Measurements from ENCODE around the gene USB1. TPM values are rescaled to one million over a fixed set of nuclear protein-coding genes. Genes with fewer than 3 reads are reported as not detected.

USB1 gene
- total RNA-seq, 1 donor from 2014 or later: 261 TPM

DNA sequence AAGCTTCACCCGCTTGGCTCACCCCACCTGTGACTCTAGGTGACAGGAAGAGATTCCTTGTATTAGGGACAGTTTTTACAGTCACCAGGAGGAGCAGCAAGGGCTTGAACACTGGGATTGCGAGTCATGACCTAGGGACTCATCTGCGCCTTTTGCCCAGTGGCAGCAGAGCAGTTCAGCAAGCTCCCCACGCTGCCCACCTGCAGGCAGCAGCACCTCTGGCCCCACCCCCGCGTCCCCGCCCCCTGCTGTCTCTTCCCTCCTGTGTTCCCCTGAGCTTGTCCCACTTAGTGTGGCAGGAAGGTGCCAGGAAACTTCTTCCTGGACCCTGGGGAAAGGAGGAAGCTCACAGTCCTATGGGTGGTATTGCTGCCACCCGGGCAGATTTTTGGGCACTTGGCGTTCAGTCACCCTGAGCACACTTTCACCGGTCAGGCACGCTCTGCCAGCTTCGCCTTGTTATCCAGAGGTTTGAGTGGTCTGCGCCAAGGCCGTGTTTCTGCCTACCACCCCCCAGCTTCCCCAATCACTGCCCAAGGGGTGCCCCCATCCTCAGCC is 33.0 kb downstream of the USB1 start:
- DNase-seq (ENCODE audit: low read depth): no peak

DNA sequence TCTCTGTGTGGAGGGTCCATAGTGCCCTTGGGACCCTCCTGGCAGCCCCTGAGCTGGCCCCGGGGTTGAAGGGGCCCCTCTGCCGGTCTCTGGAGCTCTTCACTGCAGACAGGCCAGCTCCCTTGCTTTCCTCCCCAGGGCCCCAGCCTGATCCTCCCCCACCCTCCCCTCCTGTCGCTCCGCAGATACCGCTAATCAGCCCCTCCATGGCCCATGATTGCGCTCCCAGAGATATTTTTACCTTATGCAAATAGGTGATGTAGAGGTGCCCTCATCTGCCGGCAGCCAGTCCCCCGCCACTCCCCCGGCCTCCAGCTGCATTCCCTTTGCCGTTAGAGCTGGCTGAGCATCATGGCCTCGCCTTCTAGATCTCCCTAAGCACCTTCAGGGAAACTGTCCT is 33.6 kb downstream of the USB1 start:
- DNase-seq (ENCODE audit: low read depth): no peak

DNA sequence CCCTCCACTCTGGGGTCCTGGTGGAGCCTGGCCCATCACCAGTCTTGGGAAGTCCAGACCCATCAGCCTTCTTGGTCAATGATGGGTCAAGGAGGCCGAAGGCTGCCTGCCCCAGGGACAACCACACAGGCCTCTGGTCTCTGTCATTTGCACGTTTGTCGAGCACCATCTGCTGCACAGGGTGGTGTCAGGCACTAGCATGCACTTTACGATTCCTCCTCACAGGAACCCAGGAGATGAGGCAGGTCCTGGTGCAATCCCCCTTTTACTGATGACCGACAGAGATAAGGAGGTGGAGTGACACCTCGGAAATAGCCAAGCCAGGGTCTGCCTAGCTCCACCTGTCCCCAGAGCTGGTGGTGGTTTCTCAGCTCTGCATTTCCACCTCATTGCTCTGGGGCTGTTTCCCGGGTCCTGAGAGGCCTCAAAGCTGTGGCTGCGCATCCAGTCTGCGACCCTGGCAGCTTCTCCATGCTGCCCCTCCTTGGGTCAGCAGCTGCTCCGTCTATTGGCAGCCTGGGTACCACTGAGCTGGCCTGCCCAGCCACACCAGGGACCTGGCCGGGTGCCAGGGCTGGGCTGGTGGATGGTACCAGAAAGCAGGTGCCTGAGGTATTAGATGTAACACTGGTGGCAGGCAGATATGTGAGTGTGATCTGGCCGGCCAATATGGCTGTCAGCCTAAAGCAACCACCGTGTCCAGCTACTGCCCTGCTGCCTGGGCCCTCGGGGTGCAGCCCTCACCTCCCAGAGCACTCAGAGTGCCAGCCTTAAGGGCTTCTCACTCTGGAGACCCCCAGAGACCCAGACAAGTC is 34.4 kb downstream of the USB1 start:
- no peak for DNase-seq (ENCODE audit: low read depth)

DNA sequence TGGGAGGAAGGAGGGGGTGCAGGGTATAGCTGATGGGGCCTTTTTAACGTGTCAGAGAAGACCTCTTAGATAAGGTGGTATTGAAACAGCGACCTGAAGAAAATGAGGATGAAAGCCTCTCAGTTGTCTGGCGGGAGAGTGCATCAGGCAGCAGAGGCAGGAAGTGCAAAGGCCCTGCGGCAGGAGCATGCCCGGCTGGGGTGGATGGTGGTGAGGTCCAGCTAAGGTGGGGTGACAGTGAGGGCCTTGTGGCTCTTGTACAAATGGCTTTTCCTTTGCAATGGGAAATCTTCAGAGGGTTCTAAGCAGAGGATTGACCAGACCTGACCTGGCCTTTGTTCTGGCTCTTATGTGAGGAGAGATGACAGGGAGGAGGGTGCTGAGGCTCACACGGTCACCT is 35.7 kb downstream of the USB1 start:
- no peak for DNase-seq (ENCODE audit: low read depth)

DNA sequence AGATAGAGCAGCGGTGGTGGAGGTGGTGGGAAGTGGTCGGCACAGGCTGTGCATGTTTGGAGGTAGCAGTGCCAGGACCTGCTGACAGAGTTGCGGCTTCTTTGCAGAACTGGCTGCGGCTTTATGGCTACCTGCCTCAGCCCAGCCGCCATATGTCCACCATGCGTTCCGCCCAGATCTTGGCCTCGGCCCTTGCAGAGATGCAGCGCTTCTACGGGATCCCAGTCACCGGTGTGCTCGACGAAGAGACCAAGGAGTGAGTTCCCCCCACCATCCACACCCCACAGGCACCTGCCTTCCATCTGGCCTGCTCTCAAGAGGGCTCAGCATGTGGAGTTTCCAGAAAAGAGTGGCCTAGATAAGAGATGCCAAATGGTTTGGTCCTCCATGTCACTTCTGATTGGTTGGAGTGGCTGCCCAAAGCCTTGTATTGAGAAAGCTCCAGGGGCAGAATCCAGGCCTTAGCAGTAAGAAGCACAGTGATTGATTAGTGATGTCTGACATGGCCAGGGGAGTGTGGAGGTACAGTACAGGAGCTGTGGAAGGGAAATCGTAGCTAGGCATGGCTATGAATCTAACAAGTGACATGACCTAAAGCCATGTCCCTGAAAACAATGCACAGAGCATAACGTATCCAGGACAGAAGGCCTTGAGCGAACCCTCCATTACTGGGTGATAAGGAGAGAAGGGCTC is 36.3 kb downstream of the USB1 start:
- DNase-seq (ENCODE audit: low read depth): no peak

DNA sequence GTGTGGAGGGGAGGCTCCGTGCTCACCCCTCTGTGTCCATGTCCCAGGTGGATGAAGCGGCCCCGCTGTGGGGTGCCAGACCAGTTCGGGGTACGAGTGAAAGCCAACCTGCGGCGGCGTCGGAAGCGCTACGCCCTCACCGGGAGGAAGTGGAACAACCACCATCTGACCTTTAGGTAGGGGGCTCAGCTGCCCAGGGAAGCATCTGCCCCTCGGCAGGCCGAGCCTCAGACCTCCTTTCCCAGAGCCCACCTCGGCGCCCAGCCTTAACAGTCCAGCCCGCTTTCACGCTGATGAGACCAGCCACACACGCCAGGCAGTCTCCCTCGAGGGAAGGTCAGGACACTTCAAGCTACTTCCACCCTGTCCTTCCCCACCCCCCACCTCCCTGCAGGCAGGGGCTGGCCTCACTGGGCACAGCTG is 37.0 kb downstream of the USB1 start:
- no peak for DNase-seq (ENCODE audit: low read depth)

DNA sequence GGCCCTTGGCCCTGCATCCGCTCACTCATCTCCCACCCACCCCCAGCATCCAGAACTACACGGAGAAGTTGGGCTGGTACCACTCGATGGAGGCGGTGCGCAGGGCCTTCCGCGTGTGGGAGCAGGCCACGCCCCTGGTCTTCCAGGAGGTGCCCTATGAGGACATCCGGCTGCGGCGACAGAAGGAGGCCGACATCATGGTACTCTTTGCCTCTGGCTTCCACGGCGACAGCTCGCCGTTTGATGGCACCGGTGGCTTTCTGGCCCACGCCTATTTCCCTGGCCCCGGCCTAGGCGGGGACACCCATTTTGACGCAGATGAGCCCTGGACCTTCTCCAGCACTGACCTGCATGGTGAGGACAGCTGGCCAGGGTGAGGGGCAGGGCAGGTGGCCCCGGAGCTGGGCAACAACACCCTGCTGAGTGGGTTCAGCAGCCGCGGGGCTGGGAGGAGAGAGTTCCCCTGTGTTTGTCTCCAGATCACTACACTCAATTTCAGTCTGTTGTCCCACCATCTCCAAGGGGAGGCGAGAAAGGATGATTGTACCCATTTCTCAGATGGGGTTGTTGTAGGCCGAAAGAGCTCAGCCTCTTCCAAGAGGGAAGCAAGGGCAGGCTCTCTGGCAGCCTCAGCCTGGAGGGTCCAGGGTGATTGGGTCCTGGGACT is 38.8 kb downstream of the USB1 start:
- DNase-seq (ENCODE audit: low read depth): no peak

DNA sequence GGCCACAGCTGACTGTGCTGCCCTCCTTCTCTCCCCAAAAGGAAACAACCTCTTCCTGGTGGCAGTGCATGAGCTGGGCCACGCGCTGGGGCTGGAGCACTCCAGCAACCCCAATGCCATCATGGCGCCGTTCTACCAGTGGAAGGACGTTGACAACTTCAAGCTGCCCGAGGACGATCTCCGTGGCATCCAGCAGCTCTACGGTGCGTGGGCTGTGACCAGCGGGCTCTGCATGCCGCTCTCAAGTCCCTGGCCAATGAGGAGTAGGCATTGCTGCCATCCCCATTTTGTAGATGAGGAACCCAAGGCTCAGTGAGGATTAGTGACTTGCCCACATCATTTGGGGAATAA is 39.3 kb downstream of the USB1 start:
- DNase-seq (ENCODE audit: low read depth): no peak

DNA sequence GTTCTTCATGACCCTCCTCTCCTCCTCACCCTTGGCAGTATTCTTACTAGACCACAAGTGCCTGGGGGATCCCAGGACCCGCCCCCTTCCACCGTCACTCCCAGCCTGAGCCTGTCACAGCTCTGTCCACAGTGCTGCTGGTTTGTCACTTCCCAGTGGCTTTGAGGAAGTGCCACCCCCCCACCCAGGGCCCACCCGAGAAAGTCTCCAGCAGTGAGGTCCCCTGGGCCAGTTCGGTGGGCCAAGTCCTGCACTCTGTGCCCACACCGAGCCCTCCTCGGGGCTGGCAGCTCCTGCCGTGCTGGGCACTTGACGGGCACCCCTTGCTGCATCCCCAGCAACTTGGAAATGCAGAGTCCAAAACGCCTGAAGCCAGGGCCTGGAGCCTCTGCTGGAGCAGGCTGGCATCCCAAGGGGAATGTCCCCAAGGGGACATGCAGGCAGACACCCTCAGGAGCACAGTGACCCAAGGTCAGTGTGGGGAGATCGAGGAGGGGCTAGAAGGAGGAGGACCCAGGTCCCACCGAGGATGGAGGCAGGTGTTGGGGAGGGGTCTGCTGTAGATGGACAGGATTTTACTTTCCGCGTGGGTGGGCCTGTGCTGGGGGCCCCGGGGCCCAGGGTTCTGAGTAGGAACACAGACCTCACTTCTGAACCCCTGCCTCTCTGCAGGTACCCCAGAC is 39.9 kb downstream of the USB1 start:
- no peak for DNase-seq (ENCODE audit: low read depth)

DNA sequence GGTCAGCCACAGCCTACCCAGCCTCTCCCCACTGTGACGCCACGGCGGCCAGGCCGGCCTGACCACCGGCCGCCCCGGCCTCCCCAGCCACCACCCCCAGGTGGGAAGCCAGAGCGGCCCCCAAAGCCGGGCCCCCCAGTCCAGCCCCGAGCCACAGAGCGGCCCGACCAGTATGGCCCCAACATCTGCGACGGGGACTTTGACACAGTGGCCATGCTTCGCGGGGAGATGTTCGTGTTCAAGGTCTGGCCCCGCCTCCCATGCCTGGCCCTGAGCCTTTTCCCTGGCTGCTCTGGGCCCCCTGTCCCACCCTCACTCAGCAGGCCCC is 40.4 kb downstream of the USB1 start:
- no peak for DNase-seq (ENCODE audit: low read depth)

DNA sequence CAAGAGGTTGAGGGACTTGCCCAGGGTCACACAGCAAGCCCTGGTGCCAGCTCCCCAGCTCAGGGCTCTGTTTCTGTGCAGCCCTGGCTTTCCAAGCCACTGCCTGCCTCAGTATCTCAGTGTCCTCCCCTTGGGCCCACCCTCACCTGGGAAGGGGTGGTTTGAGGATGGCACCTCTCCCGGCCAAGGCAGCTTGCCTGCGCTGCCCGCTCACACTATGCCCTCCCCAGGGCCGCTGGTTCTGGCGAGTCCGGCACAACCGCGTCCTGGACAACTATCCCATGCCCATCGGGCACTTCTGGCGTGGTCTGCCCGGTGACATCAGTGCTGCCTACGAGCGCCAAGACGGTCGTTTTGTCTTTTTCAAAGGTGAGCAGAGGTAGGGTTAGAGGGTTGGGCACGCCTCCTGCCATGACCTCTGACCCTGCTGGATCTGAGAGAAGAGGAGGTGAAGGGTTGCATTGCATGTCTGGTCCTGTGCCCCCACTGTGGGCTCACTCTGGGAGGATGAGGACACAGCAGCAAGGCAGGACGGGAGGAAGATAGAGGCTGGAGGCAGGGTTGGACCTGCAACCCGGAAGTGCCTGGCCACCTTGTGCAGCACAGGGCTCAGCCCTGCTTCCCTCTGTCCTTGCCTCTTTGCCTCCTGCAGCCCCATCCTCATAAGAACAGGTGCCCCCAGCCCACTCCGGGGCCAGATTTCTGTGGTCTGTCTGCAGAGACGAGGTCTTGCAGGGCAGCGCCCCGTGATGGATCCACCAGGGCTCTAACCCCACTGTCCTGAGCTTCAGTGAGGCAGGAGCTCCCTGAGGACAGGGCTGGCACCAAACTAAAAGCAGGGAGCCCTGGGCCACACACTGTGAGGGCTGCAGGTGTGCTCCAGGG is 41.0 kb downstream of the USB1 start:
- DNase-seq (ENCODE audit: low read depth): no peak

DNA sequence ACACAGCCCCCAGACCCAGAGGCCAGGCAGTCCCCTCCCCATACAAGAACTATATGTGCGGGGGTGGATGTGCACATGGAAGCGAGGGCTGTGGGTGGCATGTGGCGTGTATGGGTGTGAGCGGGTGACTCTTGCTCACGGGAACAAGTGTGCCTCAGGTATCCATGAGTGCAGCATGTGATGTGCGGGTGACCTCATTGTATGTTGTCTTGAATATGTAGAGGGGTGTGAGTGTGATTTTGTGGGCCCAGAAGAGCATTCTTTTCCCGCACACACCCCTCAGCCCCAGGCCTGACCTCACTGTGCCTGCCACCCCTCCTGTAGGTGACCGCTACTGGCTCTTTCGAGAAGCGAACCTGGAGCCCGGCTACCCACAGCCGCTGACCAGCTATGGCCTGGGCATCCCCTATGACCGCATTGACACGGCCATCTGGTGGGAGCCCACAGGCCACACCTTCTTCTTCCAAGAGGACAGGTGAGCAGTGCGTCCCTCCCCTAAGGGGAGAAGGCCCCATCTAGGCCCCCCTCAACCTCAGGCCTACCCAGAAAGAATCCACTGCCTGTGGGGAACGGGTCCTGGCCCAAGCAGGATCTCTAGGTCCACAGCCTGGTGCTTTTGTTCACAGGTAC is 41.8 kb downstream of the USB1 start:
- DNase-seq (ENCODE audit: low read depth): no peak

DNA sequence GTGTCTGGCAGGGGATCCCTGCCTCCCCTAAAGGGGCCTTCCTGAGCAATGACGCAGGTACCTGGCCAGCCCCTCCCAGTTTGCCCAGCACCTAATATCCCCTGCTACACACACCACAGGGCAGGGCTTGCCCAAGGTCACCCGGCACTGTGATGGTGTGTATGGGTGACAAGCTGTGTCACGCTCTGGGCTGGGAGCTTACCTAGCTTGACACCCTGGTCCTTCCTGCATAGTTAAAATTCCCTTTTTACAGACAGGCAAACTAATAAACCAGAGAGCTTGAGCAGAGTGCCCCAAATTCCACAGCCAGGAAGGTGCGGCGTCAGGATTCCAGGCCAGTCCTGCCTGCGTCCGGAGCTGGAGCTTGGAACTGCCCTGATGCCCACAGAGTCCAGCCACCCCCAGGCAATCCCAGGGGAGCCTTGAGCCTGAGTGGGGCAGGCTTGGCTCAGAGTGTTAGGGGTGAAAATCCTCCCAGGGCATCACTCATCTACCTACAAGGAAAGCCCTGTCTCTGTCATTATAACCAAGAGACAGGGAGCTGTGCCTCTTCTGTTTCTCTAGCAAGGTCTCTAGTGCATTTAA is 42.5 kb downstream of the USB1 start:
- no peak for DNase-seq (ENCODE audit: low read depth)

DNA sequence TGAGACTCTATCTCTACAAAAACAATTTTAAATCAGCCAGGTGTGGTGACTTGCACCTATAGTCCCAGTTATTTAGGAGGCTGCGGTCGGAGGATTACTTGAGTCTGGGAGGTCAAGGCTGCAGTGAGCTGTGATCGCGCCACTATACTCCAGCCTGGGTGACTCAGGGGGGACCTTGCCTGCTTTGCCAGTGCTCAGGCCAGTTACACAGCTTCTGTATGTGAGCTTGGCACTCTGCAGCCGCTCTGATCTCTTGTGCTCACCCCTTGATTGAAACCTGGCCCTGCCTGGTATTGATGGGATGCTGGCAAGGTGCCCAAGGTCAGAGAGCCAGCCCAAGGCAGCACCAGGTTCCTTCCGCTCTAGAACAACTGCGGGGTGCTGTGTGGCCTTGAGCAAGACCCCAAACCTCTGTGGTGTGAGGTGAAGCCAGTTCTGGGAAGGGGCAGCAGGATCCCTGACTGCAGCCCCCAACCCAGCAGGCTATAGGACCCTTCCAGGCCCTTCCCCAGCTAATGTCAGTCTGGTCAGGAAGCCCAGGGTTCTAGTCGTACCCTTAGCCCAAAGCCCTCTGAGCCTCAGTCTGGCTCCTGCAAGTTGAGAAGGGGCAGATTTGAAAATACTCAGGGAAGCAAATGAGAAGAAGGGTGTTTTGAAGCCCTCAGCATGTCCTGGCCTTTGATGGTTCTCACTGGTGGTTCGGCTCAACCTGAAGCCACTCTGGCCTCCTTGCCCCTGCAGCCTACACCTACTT is 43.2 kb downstream of the USB1 start:
- no peak for DNase-seq (ENCODE audit: low read depth)

DNA sequence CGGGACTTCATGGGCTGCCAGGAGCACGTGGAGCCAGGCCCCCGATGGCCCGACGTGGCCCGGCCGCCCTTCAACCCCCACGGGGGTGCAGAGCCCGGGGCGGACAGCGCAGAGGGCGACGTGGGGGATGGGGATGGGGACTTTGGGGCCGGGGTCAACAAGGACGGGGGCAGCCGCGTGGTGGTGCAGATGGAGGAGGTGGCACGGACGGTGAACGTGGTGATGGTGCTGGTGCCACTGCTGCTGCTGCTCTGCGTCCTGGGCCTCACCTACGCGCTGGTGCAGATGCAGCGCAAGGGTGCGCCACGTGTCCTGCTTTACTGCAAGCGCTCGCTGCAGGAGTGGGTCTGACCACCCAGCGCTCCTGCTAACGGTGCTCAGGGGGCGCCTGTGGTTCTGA is 43.9 kb downstream of the USB1 start:
- no peak for DNase-seq (ENCODE audit: low read depth)

DNA sequence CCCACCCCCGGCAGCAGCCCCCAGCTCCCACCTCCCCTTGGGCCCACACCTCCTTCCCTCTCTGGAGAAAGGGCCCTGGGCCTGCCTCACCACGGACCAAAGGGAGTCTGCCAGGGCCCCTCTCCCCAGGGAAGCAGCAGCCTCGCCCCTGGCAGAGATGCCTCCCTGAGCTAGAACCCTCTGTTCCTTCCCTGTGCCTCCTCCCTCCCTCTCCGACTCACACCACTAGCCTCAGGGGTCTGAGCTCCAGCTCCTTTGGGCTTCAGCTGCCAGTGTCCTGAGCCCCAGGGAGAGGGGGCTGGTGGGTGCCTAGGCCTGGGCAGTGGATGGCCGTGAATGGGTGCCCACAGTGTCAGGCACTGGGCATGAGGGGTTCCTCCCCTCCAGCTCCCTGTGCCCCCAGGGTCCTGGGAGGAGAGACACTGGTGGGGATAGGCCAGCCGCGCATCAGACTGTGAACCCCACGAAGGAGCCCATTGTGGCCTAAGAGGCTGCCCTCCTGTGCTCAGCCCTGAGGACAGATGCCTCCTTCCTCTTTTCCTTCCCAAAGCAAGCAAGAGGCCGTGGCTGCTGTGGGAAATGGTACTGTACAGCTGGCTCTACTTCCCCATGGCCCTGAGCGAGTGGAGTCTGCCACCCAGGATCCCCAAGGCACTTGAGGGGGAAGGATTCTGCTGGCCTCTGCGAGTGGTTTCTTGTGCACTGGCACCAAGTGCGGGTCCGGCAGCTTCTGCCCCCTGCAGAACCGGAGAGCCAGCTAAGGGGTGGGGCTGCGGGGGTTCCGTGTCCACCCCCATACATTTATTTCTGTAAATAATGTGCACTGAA is 45.1 kb downstream of the USB1 start:
- no peak for DNase-seq (ENCODE audit: low read depth)

DNA sequence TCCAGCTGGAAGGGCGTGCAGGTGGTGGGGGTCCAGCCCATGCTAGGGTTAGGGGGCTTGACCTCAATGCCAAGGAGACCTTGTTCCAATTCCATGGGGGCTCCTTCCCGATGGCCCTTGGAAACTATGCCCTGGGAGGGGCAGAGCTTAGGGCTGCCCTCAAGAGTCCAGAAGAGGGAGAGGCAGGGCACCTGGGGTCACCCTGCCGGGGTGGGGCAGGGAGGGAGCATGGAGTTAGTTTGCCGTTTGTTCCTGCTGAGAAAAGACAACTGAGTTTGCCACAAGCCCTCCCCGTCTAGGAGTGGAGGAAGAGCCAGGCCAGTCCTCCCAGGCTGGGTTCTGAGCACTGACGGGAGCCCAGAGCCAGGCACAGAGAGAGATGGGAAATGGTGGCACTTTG is 45.7 kb downstream of the USB1 start:
- DNase-seq (ENCODE audit: low read depth): no peak

DNA sequence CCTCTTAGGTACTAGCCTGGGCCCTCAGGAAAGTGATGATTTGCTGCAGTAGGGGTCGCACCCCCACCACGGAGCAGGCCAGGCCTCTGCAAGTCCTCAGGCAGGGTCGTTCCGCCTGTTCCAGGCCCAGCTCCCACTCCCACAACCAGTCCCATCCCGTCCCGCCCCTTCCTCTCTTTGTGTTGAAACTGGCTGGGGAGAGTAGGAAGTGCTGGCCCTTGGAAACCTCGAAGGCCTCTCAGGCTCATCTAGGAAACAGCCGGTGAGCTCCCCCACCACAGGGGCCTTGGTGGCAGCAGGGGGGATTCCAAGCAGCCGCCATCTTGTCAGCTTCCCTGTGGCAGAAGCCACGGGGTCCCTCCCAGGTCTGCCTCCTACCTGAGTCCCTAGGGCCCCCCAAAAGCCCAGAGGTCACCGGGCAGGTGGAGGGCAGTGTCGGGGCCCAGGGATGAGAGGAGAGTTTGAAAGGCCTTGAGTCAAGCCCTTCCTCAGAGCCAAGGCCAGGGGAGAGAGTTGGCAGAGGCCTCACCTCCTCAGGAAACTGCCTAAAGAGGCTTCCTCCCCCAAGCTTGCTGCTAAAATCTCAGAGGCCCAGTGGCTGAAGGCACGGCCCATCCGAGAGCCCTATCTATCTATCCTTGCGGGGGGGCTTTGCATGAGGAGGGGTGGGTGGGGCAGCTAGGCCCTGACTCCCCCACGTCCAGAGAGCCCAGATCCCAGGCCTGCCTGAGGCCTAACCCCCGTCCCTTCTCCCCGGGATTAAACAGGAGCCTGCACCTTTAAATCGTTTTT is 46.5 kb downstream of the USB1 start:
- DNase-seq (ENCODE audit: low read depth): no peak

Measured in renal cortical epithelial cell (primary cell).